Measurements from ENCODE around the gene TRAF3IP1.

Gene TRAF3IP1

GRCh38 chr2:238412067-238412767 lies 91.9 kb downstream of the TRAF3IP1 start:
- DNase-seq, result no peak

GRCh38 chr2:238413368-238413767 lies 93.0 kb downstream of the TRAF3IP1 start:
- no peak for DNase-seq

GRCh38 chr2:238415036-238415764 lies 94.9 kb downstream of the TRAF3IP1 start:
- no peak for DNase-seq

- DNase-seq, result no peak
Measured at GRCh38 chr2:238415893-238416292, 95.6 kb downstream of the TRAF3IP1 start.

- DNase-seq, result no peak
Measured at GRCh38 chr2:238418196-238418998, 98.1 kb downstream of the TRAF3IP1 start.

GRCh38 chr2:238418999-238419546 lies 98.8 kb downstream of the TRAF3IP1 start:
- no peak for DNase-seq

GRCh38 chr2:238420442-238420841 lies 100.1 kb downstream of the TRAF3IP1 start:
- DNase-seq, result no peak

- no peak for DNase-seq
Measured at GRCh38 chr2:238420878-238421694, 100.8 kb downstream of the TRAF3IP1 start.

- DNase-seq, result no peak
Measured at GRCh38 chr2:238421695-238422035, 101.3 kb downstream of the TRAF3IP1 start.

GRCh38 chr2:238422285-238422684 lies 102.0 kb downstream of the TRAF3IP1 start:
- DNase-seq, result no peak

- no peak for DNase-seq
Measured at GRCh38 chr2:238422940-238423339, 102.6 kb downstream of the TRAF3IP1 start.

- no peak for DNase-seq
Measured at GRCh38 chr2:238423561-238424312, 103.4 kb downstream of the TRAF3IP1 start.

GRCh38 chr2:238424313-238424700 lies 104.0 kb downstream of the TRAF3IP1 start:
- no peak for DNase-seq

- no peak for DNase-seq
Measured at GRCh38 chr2:238425505-238425978, 105.2 kb downstream of the TRAF3IP1 start.

GRCh38 chr2:238425979-238426567 lies 105.8 kb downstream of the TRAF3IP1 start:
- no peak for DNase-seq

- DNase-seq, result peak; percentile 51 to 84 (median 57)
Measured at GRCh38 chr2:238426568-238427434, 106.5 kb downstream of the TRAF3IP1 start, which contains the start of gene ASB1. Gene ASB1, plus strand, starts transcription at chr2:238426927. Its CDS starts 144 bp downstream, at chr2:238427071.

GRCh38 chr2:238427435-238428162 lies 107.3 kb downstream of the TRAF3IP1 start:
- no peak for DNase-seq

GRCh38 chr2:238428866-238429265 lies 108.5 kb downstream of the TRAF3IP1 start:
- DNase-seq, result no peak

GRCh38 chr2:238430781-238431180 lies 110.5 kb downstream of the TRAF3IP1 start:
- DNase-seq, result no peak
